Astrocyte (in vitro differentiated cells and primary cell): Measurements from ENCODE around the gene METTL9. TPM values are rescaled to one million over a fixed set of nuclear protein-coding genes. Genes with fewer than 3 reads are reported as not detected.
"Not testable (repeated sequence)": the region's sequence is repeated elsewhere in the genome, so short reads cannot be mapped to it uniquely, and the experiment has no call there.

Experiments used
- DNase-seq: peaks from one replicate; pipeline ENCODE4 v3.0.0-alpha.2; 2010; ENCODE audit warnings: low read depth
- FAIRE-seq: peaks from 2 replicates; lab custom pipeline; 2011; peaks lifted over from hg19 to GRCh38; lab: Jason Lieb, UNC
- H2AFZ ChIP-seq: 2 replicates; pipeline ENCODE4 v1.6.0; 2012; ENCODE audit warnings: low read depth, low read length, inconsistent platforms
- H3K27ac ChIP-seq: 2 replicates; pipeline ENCODE4 v1.5.1; 2011; ENCODE audit warnings: low read depth, low read length, inconsistent platforms
- H3K27me3 ChIP-seq: 2 replicates; pipeline ENCODE4 v1.6.0; 2011; ENCODE audit warnings: low read length, inconsistent platforms; ENCODE audit not compliant: insufficient read depth
- H3K36me3 ChIP-seq: 2 replicates; pipeline ENCODE4 v1.5.1; 2011; ENCODE audit warnings: low read length, inconsistent platforms; ENCODE audit not compliant: insufficient read depth
- H3K4me1 ChIP-seq: 2 replicates; pipeline ENCODE4 v1.5.1; 2011; ENCODE audit warnings: low read length, inconsistent platforms; ENCODE audit not compliant: insufficient read depth
- H3K4me2 ChIP-seq: 2 replicates; pipeline ENCODE4 v1.6.0; 2012; ENCODE audit warnings: low read length, inconsistent platforms
- H3K4me3 ChIP-seq: 2 replicates; pipeline ENCODE4 v1.5.1; 2011; ENCODE audit warnings: low read depth, mild to moderate bottlenecking, low read length, inconsistent platforms; ENCODE audit not compliant: insufficient read depth
- H3K79me2 ChIP-seq: 2 replicates; pipeline ENCODE4 v1.6.0; 2012; ENCODE audit warnings: mild to moderate bottlenecking, low read length, inconsistent platforms; ENCODE audit not compliant: insufficient read depth
- H3K9ac ChIP-seq: 2 replicates; pipeline ENCODE4 v1.6.0; 2012; ENCODE audit warnings: mild to moderate bottlenecking, low read length, inconsistent platforms
- H3K9me3 ChIP-seq: 2 replicates; pipeline ENCODE4 v1.5.1; 2012; ENCODE audit warnings: low read depth, mild to moderate bottlenecking, low read length, inconsistent platforms; ENCODE audit not compliant: insufficient read depth
- H4K20me1 ChIP-seq: 2 replicates; pipeline ENCODE4 v1.6.0; 2012; ENCODE audit warnings: low read length, inconsistent platforms; ENCODE audit not compliant: insufficient read depth
- H3K27ac Mint-ChIP-seq: one replicate; pipeline ENCODE4 v1.8.0; 2021; ENCODE audit warnings: mild to moderate bottlenecking, mixed read lengths; ENCODE audit not compliant: unreplicated experiment
- H3K27me3 Mint-ChIP-seq: one replicate; pipeline ENCODE4 v1.8.0; 2021; ENCODE audit warnings: low read depth, mixed read lengths; ENCODE audit not compliant: unreplicated experiment
- H3K36me3 Mint-ChIP-seq: one replicate; pipeline ENCODE4 v1.8.0; 2021; ENCODE audit warnings: low read depth, mixed read lengths; ENCODE audit not compliant: unreplicated experiment
- H3K4me1 Mint-ChIP-seq: one replicate; pipeline ENCODE4 v1.8.0; 2021; ENCODE audit warnings: low read depth, mixed read lengths; ENCODE audit not compliant: unreplicated experiment
- H3K4me3 Mint-ChIP-seq: one replicate; pipeline ENCODE4 v1.8.0; 2021; ENCODE audit warnings: mild to moderate bottlenecking, moderate library complexity, mixed read lengths; ENCODE audit not compliant: unreplicated experiment
- H3K9me3 Mint-ChIP-seq: one replicate; pipeline ENCODE4 v1.8.0; 2021; ENCODE audit warnings: mild to moderate bottlenecking, mixed read lengths; ENCODE audit not compliant: unreplicated experiment
- EZH2 ChIP-seq: IDR thresholded peaks from 2 replicates; pipeline ENCODE4 v1.6.1; 2012; ENCODE audit warnings: mild to moderate bottlenecking, low read length, inconsistent platforms; ENCODE audit not compliant: insufficient read depth
- total RNA-seq: library from RNA; stranded (reverse); gene quantifications from 2 replicates; pipeline ENCODE4 v1.2.1, GENCODE V29; 2021
- TF ChIP-seq, protein P1 (sequence below): IDR thresholded peaks from 2 replicates; pipeline ENCODE4 v1.5.1; 2011; ENCODE audit warnings: low read depth, mild to moderate bottlenecking, inconsistent platforms, low read length, moderate library complexity; ENCODE audit not compliant: insufficient read depth

Gene METTL9
- total RNA-seq, 1 donor from 2014 or later: 88.1 TPM

DNA sequence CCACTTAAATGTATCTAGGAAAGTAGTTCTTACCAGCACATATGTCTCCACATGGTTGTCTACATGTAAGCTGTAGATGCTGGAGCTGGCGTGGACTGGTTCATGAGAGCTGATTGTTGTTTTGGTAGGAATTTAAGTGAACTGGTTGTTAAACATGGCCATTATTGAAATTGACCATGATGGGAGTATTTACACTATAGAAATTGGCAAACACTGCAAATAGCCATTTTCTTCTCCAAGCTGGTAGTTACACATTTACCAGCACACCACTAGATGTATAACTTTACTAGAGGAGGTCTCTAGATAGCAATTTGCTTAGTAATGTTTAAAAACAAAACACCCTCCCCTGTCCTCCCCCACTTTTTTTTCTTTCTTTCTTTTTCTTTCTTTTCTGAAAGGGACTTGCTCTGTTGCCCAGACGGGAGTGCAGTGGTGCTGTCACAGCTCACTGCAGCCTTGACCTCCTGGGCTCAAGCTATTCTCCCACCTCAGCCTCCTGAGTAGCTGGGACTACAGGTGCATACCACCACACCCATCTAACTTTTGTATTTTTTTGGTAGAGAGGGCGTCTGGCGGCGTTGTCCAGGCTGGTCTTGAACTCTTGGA lies 28.8 kb downstream of the METTL9 start:
- Mint-ChIP-seq H3K4me3 (no peak overlapping the region), H3K4me1 (peaks cover 6% of the 10 kb centered on the region), H3K27ac (no peak overlapping the region), H3K27me3 (no peaks in the 10 kb centered on the region), H3K9me3 (peaks cover 2% of the 10 kb centered on the region), H3K36me3 (peaks cover 25% of the 10 kb centered on the region)
- Histone ChIP-seq H3K27me3 (no peaks in the 10 kb centered on the region), H3K4me3 (no peak overlapping the region), H2AFZ (no peak overlapping the region), H3K4me1 (peaks cover 24% of the 10 kb centered on the region), H3K9me3 (no peaks in the 10 kb centered on the region), H3K9ac (peak overlapping the region; percentile 32), H3K4me2 (peak overlapping the region; percentile 34), H4K20me1 (no peaks in the 10 kb centered on the region), H3K79me2 (peaks cover 4% of the 10 kb centered on the region), H3K36me3 (peaks cover 10% of the 10 kb centered on the region), H3K27ac (peak overlapping the region; percentile 74)
- no peak for DNase-seq
- FAIRE-seq: no peak
- TF ChIP-seq EZH2: no peak
- TF ChIP-seq, protein P1, sequence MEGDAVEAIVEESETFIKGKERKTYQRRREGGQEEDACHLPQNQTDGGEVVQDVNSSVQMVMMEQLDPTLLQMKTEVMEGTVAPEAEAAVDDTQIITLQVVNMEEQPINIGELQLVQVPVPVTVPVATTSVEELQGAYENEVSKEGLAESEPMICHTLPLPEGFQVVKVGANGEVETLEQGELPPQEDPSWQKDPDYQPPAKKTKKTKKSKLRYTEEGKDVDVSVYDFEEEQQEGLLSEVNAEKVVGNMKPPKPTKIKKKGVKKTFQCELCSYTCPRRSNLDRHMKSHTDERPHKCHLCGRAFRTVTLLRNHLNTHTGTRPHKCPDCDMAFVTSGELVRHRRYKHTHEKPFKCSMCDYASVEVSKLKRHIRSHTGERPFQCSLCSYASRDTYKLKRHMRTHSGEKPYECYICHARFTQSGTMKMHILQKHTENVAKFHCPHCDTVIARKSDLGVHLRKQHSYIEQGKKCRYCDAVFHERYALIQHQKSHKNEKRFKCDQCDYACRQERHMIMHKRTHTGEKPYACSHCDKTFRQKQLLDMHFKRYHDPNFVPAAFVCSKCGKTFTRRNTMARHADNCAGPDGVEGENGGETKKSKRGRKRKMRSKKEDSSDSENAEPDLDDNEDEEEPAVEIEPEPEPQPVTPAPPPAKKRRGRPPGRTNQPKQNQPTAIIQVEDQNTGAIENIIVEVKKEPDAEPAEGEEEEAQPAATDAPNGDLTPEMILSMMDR: no peak

DNA sequence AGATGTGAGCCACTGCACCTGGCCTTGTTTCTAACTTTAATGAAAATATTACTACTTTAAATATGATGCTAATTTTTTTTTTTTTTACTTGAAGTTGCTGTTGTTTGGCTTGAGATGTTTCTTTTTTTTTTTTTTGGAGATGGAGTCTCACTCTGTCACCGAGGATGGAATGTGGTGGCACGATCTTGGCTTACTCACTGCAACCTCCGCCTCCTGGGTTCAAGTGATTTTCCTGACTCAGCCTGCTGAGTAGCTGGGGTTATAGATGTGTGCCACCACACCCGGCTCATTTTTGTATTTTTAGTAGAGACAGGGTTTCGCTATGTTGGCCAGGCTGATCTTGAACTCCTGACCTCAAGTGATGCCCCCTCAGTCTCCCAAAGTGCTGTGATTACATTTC lies 29.4 kb downstream of the METTL9 start:
- DNase-seq (peak; percentile 20), FAIRE-seq (no peak)
- Histone ChIP-seq H3K27ac (peak overlapping the region; percentile 74), H3K9ac (peak overlapping the region; percentile 36), H3K36me3 (peaks cover 6% of the 10 kb centered on the region), H3K79me2 (peaks cover 4% of the 10 kb centered on the region), H3K4me2 (peak overlapping the region; percentile 34), H3K27me3 (no peaks in the 10 kb centered on the region), H4K20me1 (peaks cover 3% of the 10 kb centered on the region), H2AFZ (no peak overlapping the region), H3K4me3 (no peak overlapping the region), H3K9me3 (no peaks in the 10 kb centered on the region), H3K4me1 (peaks cover 24% of the 10 kb centered on the region)
- Mint-ChIP-seq H3K4me1 (peaks cover 6% of the 10 kb centered on the region), H3K27ac (no peak overlapping the region), H3K36me3 (peaks cover 23% of the 10 kb centered on the region), H3K4me3 (no peak overlapping the region), H3K27me3 (no peaks in the 10 kb centered on the region), H3K9me3 (peaks cover 2% of the 10 kb centered on the region)
- TF ChIP-seq, protein P1: no peak
- TF ChIP-seq EZH2: no peak

DNA sequence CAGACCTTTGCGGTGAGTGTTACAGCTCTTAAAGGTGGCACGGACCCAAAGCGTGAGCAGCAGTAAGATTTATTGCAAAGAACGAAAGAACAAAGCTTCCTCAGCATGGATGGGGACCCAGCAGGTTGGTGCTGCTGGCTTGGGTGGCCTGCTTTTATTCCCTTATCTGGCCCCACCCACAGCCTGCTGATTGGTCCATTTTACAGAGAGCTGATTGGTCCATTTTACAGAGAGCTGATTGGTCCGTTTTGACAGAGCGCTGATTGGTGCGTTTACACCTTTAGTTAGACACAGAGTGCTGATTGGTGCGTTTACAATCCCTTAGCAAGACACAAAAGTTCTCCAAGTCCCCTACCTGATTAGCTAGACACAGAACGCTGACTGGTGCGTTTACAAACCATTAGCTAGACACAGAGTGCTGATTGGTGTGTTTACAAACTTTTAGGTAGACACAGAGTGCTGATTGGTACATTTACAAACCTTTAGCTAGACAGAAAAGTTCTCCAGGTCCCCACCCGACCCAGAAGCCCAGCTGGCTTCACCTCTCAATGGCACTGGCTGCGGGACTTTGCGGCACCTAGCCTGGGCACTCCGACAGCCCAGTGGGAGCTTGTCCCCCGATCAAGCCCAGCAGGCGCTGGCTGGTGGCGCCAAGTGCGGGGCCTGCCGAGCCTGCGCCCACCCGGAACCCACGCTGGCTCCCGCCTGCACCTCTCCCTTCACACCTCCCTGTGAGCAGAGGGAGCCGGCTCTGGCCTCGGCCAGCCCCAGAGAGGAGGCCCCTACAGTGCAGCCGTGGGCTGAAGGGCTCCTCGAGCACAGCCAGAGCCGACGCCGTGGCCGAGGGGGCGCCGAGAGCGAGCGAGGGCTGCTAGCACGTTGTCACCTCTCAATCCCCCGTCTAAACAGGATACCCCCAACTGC lies 30.5 kb downstream of the METTL9 start:
- H4K20me1 ChIP-seq: peaks cover 11% of the 10 kb centered on the region
- H3K4me1 ChIP-seq: peaks cover 24% of the 10 kb centered on the region
- not testable (repeated sequence) for H3K27me3 ChIP-seq, H3K27me3 Mint-ChIP-seq, H3K79me2 ChIP-seq, H3K4me3 ChIP-seq, H3K36me3 ChIP-seq, H3K9me3 ChIP-seq, FAIRE-seq, H2AFZ ChIP-seq, H3K4me3 Mint-ChIP-seq, DNase-seq, H3K4me1 Mint-ChIP-seq, H3K27ac Mint-ChIP-seq, H3K9ac ChIP-seq, H3K9me3 Mint-ChIP-seq
- peaks cover 23% of the 10 kb centered on the region for H3K36me3 Mint-ChIP-seq
- peak overlapping the region; percentile 52 for H3K27ac ChIP-seq
- peak overlapping the region; percentile 34 for H3K4me2 ChIP-seq

DNA sequence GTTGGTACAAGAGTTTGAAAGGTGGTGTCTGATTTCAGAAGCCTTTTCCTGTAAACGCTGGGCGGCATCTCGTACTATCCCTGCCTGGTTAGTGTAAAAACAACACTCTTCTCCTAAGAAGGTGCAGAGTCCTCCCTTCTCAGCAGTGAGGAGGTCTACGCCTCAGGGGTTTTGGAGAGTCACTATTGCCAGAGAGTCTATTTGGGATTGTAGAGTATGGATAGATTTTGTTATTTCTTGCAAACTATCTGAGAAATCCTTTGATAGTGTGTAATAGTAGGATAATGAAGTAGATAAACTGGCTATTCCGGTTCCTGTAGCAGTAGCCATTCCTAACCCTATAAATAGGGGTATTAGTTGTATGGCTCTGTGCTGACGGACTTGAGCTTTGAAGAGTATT lies 31.5 kb downstream of the METTL9 start:
- H3K4me1 Mint-ChIP-seq, H3K9me3 ChIP-seq, H3K27ac Mint-ChIP-seq, H3K4me3 Mint-ChIP-seq, H3K4me2 ChIP-seq, H3K27me3 ChIP-seq, FAIRE-seq, H3K79me2 ChIP-seq, H3K4me3 ChIP-seq, H3K27ac ChIP-seq, H3K36me3 ChIP-seq, H3K9ac ChIP-seq, H2AFZ ChIP-seq, DNase-seq, H3K9me3 Mint-ChIP-seq, H3K27me3 Mint-ChIP-seq: not testable (repeated sequence)
- H3K4me1 ChIP-seq: peaks cover 23% of the 10 kb centered on the region
- peaks cover 29% of the 10 kb centered on the region for H3K36me3 Mint-ChIP-seq
- H4K20me1 ChIP-seq: peaks cover 11% of the 10 kb centered on the region
